HEK293 (cell line): ENCODE results near the gene CLIP1.

Experiments used
- GLI4 ChIP-seq: fragments of 450-650 bp; formaldehyde crosslinking; IDR thresholded peaks from 2 replicates; pipeline ENCODE4 v1.5.1; 2016; ENCODE audit warnings: missing biosample characterization, missing genetic modification characterization
- KLF16 ChIP-seq: fragments of 450-650 bp; formaldehyde crosslinking; IDR thresholded peaks from 2 replicates; pipeline ENCODE4 v1.5.1; 2017; ENCODE audit warnings: missing biosample characterization, missing genetic modification characterization
- KLF8 ChIP-seq: fragments of 450-650 bp; formaldehyde crosslinking; IDR thresholded peaks from 2 replicates; pipeline ENCODE4 v1.5.1; 2016; ENCODE audit warnings: missing biosample characterization, missing genetic modification characterization
- MZF1 ChIP-seq: fragments of 450-650 bp; formaldehyde crosslinking; IDR thresholded peaks from 2 replicates; pipeline ENCODE4 v1.5.1; 2017; ENCODE audit warnings: missing biosample characterization, missing genetic modification characterization, borderline replicate concordance
- SCRT2 ChIP-seq: fragments of 450-650 bp; formaldehyde crosslinking; IDR thresholded peaks from 2 replicates; pipeline ENCODE4 v1.5.1; 2016; ENCODE audit warnings: missing biosample characterization, missing genetic modification characterization
- TCF7L2 ChIP-seq: IDR thresholded peaks from 2 replicates; pipeline ENCODE4 v1.6.1; 2011; ENCODE audit warnings: low read depth, mild to moderate bottlenecking, inconsistent platforms, low read length, moderate library complexity, borderline replicate concordance
- ZBTB8A ChIP-seq: fragments of 450-650 bp; formaldehyde crosslinking; IDR thresholded peaks from 2 replicates; pipeline ENCODE4 v1.5.1; 2016; ENCODE audit warnings: missing biosample characterization, missing genetic modification characterization
- ZEB2 ChIP-seq: fragments of 450-650 bp; formaldehyde crosslinking; IDR thresholded peaks from 2 replicates; pipeline ENCODE4 v1.5.1; 2016; ENCODE audit warnings: missing biosample characterization, missing genetic modification characterization
- ZFP3 ChIP-seq: fragments of 450-650 bp; formaldehyde crosslinking; IDR thresholded peaks from 2 replicates; pipeline ENCODE4 v1.5.1; 2016; ENCODE audit warnings: low read depth, missing biosample characterization, missing genetic modification characterization
- ZIC2 ChIP-seq: fragments of 450-650 bp; formaldehyde crosslinking; IDR thresholded peaks from 2 replicates; pipeline ENCODE4 v1.5.1; 2016; ENCODE audit warnings: missing biosample characterization, missing genetic modification characterization
- ZNF138 ChIP-seq: fragments of 450-650 bp; formaldehyde crosslinking; IDR thresholded peaks from 2 replicates; pipeline ENCODE4 v1.5.1; 2016; ENCODE audit warnings: missing biosample characterization, missing genetic modification characterization, borderline replicate concordance
- ZNF202 ChIP-seq: fragments of 450-650 bp; formaldehyde crosslinking; IDR thresholded peaks from 2 replicates; pipeline ENCODE4 v1.5.1; 2016; ENCODE audit warnings: missing biosample characterization, missing genetic modification characterization, borderline replicate concordance
- ZNF239 ChIP-seq: fragments of 450-650 bp; formaldehyde crosslinking; IDR thresholded peaks from 2 replicates; pipeline ENCODE4 v1.5.1; 2016; ENCODE audit warnings: missing biosample characterization, missing genetic modification characterization
- ZNF274 ChIP-seq, 2 experiments: fragments of 200-500 bp in 1 of 2; fragments of 450-650 bp in 1 of 2; sonication (Bioruptor generic) in 1 of 2; formaldehyde crosslinking in 1 of 2; IDR thresholded peaks; 2 replicates each; pipeline versions ENCODE4 v1.5.1 to v1.6.1; 2014 to 2016; ENCODE audit warnings: borderline replicate concordance in 1 of 2, inconsistent platforms in 1 of 2, low read length in 1 of 2, missing biosample characterization in 1 of 2, missing genetic modification characterization in 1 of 2
- ZNF544 ChIP-seq: fragments of 450-650 bp; formaldehyde crosslinking; IDR thresholded peaks from 2 replicates; pipeline ENCODE4 v1.5.0; 2017; ENCODE audit warnings: missing biosample characterization, missing genetic modification characterization
- ZNF548 ChIP-seq: fragments of 450-650 bp; formaldehyde crosslinking; IDR thresholded peaks from 2 replicates; pipeline ENCODE4 v1.5.1; 2016; ENCODE audit warnings: missing biosample characterization, missing genetic modification characterization
- ZNF571 ChIP-seq: fragments of 450-650 bp; formaldehyde crosslinking; IDR thresholded peaks from 2 replicates; pipeline ENCODE4 v1.5.0; 2017; ENCODE audit warnings: missing biosample characterization, missing genetic modification characterization
- ZNF600 ChIP-seq: fragments of 450-650 bp; formaldehyde crosslinking; IDR thresholded peaks from 2 replicates; pipeline ENCODE4 v1.5.1; 2016; ENCODE audit warnings: missing biosample characterization, missing genetic modification characterization
- ZNF624 ChIP-seq: fragments of 450-650 bp; formaldehyde crosslinking; IDR thresholded peaks from 2 replicates; pipeline ENCODE4 v1.5.1; 2017; ENCODE audit warnings: missing biosample characterization, missing genetic modification characterization
- ZNF658 ChIP-seq: fragments of 450-650 bp; formaldehyde crosslinking; IDR thresholded peaks from 2 replicates; pipeline ENCODE4; 2016; ENCODE audit warnings: missing biosample characterization, missing genetic modification characterization
- ZNF830 ChIP-seq: fragments of 450-650 bp; IDR thresholded peaks from 2 replicates; pipeline ENCODE4 v1.5.0; 2018; ENCODE audit warnings: missing biosample characterization, missing genetic modification characterization, low read depth, mild to moderate bottlenecking, moderate library complexity
- ZNF843 ChIP-seq: fragments of 450-650 bp; formaldehyde crosslinking; IDR thresholded peaks from 2 replicates; pipeline ENCODE4 v1.5.1; 2016; ENCODE audit warnings: missing biosample characterization, missing genetic modification characterization
- ZSCAN16 ChIP-seq: fragments of 450-650 bp; formaldehyde crosslinking; IDR thresholded peaks from 2 replicates; pipeline ENCODE4 v1.5.1; 2016; ENCODE audit warnings: missing biosample characterization, missing genetic modification characterization
- ZSCAN30 ChIP-seq: fragments of 450-650 bp; IDR thresholded peaks from 2 replicates; pipeline ENCODE4 v1.5.1; 2018; ENCODE audit warnings: missing biosample characterization, mild to moderate bottlenecking, missing genetic modification characterization, moderate library complexity
- ZXDB ChIP-seq: fragments of 450-650 bp; formaldehyde crosslinking; IDR thresholded peaks from 2 replicates; pipeline ENCODE4 v1.5.1; 2016; ENCODE audit warnings: missing biosample characterization, missing genetic modification characterization
- TF ChIP-seq, protein P1 (sequence below): fragments of 450-650 bp; formaldehyde crosslinking; IDR thresholded peaks from 2 replicates; pipeline ENCODE4 v1.5.1; 2016; ENCODE audit warnings: missing biosample characterization, missing genetic modification characterization
- TF ChIP-seq, protein P2 (sequence below): fragments of 450-650 bp; formaldehyde crosslinking; IDR thresholded peaks from 2 replicates; pipeline ENCODE4 v1.5.1; 2016; ENCODE audit warnings: missing biosample characterization, missing genetic modification characterization, borderline replicate concordance
- TF ChIP-seq, protein P3 (sequence below): fragments of 450-650 bp; formaldehyde crosslinking; IDR thresholded peaks from 2 replicates; pipeline ENCODE4 v1.5.1; 2016; ENCODE audit warnings: missing biosample characterization, missing genetic modification characterization
- TF ChIP-seq, protein P4 (sequence below): fragments of 450-650 bp; formaldehyde crosslinking; IDR thresholded peaks from 2 replicates; pipeline ENCODE4 v1.5.1; 2016; ENCODE audit warnings: missing biosample characterization, missing genetic modification characterization
- TF ChIP-seq, protein P5 (sequence below): fragments of 450-650 bp; formaldehyde crosslinking; IDR thresholded peaks from 2 replicates; pipeline ENCODE4 v1.5.1; 2016; ENCODE audit warnings: missing biosample characterization, missing genetic modification characterization
- TF ChIP-seq, protein P6 (sequence below): fragments of 450-650 bp; formaldehyde crosslinking; IDR thresholded peaks from 2 replicates; pipeline ENCODE4 v1.5.1; 2016; ENCODE audit warnings: missing biosample characterization, missing genetic modification characterization

The CLIP1 gene

DNA sequence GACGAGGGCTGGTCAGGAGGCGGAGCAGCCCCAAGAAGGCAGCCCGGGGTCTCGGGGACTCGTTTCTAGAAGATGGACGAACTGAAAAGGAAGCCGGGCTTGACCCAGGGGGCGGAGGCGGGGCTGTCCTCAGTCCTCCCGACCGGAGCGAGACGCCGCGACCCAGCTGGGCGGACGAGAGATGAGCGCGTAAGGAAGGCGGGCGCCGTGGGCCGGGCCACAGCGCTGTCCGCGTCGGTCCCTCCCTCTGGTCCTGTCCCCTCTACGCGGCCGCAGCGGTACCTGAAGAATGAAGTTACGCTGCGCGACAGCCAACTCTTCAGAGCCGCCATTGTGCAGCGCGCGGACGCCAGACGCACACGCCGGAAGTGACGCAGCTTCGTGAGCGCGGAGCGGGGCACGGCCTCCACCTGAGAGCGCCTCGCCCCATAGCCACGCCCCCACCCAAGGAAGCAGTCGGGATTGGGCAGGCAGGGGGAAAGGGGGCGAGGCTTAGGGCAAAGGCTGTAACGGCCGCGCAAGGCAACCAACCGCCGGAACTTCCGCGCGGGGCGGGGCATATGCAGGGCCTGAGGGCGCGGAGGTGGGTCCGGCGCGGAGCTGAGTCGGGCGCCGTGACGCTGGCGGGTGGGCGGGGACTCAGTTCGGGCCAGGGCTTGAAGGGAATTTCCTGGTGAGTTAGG is 196.6 kb downstream of the CLIP1 start, which contains the start of gene DIABLO (continued):
- TF ChIP-seq, protein P1, sequence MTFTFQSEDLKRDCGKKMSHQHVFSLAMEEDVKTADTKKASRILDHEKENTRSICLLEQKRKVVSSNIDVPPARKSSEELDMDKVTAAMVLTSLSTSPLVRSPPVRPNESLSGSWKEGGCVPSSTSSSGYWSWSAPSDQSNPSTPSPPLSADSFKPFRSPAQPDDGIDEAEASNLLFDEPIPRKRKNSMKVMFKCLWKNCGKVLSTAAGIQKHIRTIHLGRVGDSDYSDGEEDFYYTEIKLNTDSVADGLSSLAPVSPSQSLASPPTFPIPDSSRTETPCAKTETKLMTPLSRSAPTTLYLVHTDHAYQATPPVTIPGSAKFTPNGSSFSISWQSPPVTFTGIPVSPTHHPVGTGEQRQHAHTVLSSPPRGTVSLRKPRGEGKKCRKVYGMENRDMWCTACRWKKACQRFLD (tag by site-specific recombination): no peak
- no peak for TF ChIP-seq ZNF544 (tag by site-specific recombination)
- TF ChIP-seq, protein P2, sequence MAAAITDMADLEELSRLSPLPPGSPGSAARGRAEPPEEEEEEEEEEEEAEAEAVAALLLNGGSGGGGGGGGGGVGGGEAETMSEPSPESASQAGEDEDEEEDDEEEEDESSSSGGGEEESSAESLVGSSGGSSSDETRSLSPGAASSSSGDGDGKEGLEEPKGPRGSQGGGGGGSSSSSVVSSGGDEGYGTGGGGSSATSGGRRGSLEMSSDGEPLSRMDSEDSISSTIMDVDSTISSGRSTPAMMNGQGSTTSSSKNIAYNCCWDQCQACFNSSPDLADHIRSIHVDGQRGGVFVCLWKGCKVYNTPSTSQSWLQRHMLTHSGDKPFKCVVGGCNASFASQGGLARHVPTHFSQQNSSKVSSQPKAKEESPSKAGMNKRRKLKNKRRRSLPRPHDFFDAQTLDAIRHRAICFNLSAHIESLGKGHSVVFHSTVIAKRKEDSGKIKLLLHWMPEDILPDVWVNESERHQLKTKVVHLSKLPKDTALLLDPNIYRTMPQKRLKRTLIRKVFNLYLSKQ (tag by site-specific recombination): no peak
- no peak for TF ChIP-seq TCF7L2
- TF ChIP-seq KLF8 (tag by site-specific recombination): peak; percentile 96
- TF ChIP-seq, protein P3, sequence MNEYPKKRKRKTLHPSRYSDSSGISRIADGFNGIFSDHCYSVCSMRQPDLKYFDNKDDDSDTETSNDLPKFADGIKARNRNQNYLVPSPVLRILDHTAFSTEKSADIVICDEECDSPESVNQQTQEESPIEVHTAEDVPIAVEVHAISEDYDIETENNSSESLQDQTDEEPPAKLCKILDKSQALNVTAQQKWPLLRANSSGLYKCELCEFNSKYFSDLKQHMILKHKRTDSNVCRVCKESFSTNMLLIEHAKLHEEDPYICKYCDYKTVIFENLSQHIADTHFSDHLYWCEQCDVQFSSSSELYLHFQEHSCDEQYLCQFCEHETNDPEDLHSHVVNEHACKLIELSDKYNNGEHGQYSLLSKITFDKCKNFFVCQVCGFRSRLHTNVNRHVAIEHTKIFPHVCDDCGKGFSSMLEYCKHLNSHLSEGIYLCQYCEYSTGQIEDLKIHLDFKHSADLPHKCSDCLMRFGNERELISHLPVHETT: 0 out of 2 replicates have a peak, but pooled peaks have one; percentile 26
- TF ChIP-seq ZNF658 (tag by site-specific recombination): no peak
- TF ChIP-seq ZFP3 (tag by site-specific recombination): no peak
- no peak for TF ChIP-seq ZNF202 (tag by site-specific recombination)
- TF ChIP-seq ZSCAN16 (tag by site-specific recombination): no peak
- TF ChIP-seq, protein P4, sequence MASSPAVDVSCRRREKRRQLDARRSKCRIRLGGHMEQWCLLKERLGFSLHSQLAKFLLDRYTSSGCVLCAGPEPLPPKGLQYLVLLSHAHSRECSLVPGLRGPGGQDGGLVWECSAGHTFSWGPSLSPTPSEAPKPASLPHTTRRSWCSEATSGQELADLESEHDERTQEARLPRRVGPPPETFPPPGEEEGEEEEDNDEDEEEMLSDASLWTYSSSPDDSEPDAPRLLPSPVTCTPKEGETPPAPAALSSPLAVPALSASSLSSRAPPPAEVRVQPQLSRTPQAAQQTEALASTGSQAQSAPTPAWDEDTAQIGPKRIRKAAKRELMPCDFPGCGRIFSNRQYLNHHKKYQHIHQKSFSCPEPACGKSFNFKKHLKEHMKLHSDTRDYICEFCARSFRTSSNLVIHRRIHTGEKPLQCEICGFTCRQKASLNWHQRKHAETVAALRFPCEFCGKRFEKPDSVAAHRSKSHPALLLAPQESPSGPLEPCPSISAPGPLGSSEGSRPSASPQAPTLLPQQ: peak; percentile 76; the same call in 1 of the 2 replicates
- TF ChIP-seq ZNF571: no peak
- peak; percentile 77; the same call in 1 of the 2 replicates for TF ChIP-seq ZNF600
- no peak for TF ChIP-seq ZNF830
- TF ChIP-seq ZNF274 (IDR thresholded peaks at IDR 0.05; ENCODE audit: low read length): no peak
- TF ChIP-seq ZNF274 (tag by site-specific recombination; IDR thresholded peaks at IDR 0.05; ENCODE audit: borderline replicate concordance): no peak
- peak; percentile 83 for TF ChIP-seq ZXDB (tag by site-specific recombination)
- TF ChIP-seq ZIC2: peak; percentile 29; the same call in 1 of the 2 replicates
- no peak for TF ChIP-seq ZNF624 (tag by site-specific recombination)
- no peak for TF ChIP-seq MZF1 (tag by site-specific recombination)
- TF ChIP-seq ZNF843: peak; percentile 77
- peak; percentile 89 for TF ChIP-seq KLF16 (tag by site-specific recombination)
- TF ChIP-seq, protein P5, sequence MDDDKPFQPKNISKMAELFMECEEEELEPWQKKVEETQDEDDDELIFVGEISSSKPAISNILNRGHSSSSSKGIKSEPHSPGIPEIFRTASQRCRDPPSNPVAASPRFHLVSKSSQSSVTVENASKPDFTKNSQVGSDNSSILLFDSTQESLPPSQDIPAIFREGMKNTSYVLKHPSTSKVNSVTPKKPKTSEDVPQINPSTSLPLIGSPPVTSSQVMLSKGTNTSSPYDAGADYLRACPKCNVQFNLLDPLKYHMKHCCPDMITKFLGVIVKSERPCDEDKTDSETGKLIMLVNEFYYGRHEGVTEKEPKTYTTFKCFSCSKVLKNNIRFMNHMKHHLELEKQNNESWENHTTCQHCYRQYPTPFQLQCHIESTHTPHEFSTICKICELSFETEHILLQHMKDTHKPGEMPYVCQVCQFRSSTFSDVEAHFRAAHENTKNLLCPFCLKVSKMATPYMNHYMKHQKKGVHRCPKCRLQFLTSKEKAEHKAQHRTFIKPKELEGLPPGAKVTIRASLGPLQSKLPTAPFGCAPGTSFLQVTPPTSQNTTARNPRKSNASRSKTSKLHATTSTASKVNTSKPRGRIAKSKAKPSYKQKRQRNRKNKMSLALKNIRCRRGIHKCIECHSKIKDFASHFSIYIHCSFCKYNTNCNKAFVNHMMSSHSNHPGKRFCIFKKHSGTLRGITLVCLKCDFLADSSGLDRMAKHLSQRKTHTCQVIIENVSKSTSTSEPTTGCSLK (tag by site-specific recombination): no peak
- peak; percentile 72 for TF ChIP-seq ZEB2 (tag by site-specific recombination)
- 0 out of 2 replicates have a peak, but pooled peaks have one; percentile 14 for TF ChIP-seq ZBTB8A (tag by site-specific recombination)
- TF ChIP-seq SCRT2 (tag by site-specific recombination): peak; percentile 86; the same call in 1 of the 2 replicates
- no peak for TF ChIP-seq ZNF239 (tag by site-specific recombination)
- no peak for TF ChIP-seq ZNF138 (tag by site-specific recombination)
- TF ChIP-seq, protein P6, sequence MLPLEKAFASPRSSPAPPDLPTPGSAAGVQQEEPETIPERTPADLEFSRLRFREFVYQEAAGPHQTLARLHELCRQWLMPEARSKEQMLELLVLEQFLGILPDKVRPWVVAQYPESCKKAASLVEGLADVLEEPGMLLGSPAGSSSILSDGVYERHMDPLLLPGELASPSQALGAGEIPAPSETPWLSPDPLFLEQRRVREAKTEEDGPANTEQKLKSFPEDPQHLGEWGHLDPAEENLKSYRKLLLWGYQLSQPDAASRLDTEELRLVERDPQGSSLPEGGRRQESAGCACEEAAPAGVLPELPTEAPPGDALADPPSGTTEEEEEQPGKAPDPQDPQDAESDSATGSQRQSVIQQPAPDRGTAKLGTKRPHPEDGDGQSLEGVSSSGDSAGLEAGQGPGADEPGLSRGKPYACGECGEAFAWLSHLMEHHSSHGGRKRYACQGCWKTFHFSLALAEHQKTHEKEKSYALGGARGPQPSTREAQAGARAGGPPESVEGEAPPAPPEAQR: no peak
- TF ChIP-seq ZNF548 (tag by site-specific recombination): no peak
- no peak for TF ChIP-seq GLI4 (tag by site-specific recombination)
- TF ChIP-seq ZSCAN30 (tag by site-specific recombination): peak; percentile 68; the same call in 1 of the 2 replicates
